ENCODE results near the gene CSNK2B. TPM values are rescaled to one million over a fixed set of nuclear protein-coding genes. Genes with fewer than 3 reads are reported as not detected.

Gene CSNK2B
- total RNA-seq = 100 to 1,000 TPM; 132 to 188 (median 153) TPM

DNA sequence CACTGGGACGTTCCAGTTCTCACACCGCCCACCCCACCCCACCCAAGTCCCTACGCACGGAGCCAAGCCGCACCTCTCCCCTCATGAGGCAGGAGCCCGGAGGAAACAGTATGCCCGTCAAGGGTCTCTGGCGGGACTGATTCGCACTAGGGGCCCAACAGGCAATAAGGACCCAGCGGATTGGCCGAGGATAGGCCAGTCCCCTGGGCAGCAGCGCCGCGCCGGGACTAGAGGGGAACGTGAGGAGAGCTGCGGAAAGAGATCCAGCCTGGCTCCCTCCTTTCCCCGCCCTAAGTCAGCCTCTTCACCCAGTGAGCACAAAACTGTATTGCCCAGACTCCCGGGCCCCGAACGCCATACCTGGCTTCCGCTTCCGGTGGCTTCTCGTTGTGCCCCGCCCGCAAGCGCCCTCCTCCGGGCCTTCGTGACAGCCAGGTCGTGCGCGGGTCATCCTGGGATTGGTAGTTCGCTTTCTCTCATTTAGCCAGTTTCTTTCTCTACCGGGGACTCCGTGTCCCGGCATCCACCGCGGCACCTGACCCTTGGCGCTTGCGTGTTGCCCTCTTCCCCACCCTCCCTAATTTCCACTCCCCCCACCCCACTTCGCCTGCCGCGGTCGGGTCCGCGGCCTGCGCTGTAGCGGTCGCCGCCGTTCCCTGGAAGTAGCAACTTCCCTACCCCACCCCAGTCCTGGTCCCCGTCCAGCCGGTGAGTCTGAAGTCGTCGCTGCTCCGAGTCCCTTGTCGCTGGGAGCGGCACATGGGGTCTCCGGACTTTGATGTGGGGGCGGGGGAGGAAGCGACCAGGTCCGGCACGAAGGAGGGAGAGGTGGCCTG, at the start of gene CSNK2B:
TSS of gene CSNK2B (plus strand) at position 580 of the 836 bp plus-strand sequence. CDS start 752 bp downstream, outside the sequence.
- Histone ChIP-seq H3K4me1 (peaks cover 54 to 71% (median 62%) of the 10 kb centered on the region in 4 donors), H3K4me3 (peak within 1 kb of the TSS; percentile 66 to 93 (median 78)), H3K27ac (replicated peaks in 1 of 4) (peak within 1 kb of the TSS; percentile 95 to 99 (median 98)), H3K27me3 (no peaks in the 10 kb centered on the region), H3K9me3 (no peaks in the 10 kb centered on the region), H3K36me3 (peaks cover 31 to 56% (median 53%) of the 10 kb centered on the region in 4 donors)
- under 1% methylated on average over 31 of the region's 63 CpGs for WGBS
- DNase-seq (ENCODE audit: extremely low spot score) = peak; percentile 100
- TF ChIP-seq EP300 (IDR thresholded peaks at IDR 0.05) (no peak), POLR2A (IDR thresholded peaks at IDR 0.05; ENCODE audit: low read depth) (peak; percentile 65), POLR2AphosphoS5 (IDR thresholded peaks at IDR 0.05) (peak; percentile 93)
- TF ChIP-seq, protein P1, sequence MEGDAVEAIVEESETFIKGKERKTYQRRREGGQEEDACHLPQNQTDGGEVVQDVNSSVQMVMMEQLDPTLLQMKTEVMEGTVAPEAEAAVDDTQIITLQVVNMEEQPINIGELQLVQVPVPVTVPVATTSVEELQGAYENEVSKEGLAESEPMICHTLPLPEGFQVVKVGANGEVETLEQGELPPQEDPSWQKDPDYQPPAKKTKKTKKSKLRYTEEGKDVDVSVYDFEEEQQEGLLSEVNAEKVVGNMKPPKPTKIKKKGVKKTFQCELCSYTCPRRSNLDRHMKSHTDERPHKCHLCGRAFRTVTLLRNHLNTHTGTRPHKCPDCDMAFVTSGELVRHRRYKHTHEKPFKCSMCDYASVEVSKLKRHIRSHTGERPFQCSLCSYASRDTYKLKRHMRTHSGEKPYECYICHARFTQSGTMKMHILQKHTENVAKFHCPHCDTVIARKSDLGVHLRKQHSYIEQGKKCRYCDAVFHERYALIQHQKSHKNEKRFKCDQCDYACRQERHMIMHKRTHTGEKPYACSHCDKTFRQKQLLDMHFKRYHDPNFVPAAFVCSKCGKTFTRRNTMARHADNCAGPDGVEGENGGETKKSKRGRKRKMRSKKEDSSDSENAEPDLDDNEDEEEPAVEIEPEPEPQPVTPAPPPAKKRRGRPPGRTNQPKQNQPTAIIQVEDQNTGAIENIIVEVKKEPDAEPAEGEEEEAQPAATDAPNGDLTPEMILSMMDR (IDR thresholded peaks at IDR 0.05) = no peak
- intact Hi-C loops (cut with DNase I) = no loop called here

DNA sequence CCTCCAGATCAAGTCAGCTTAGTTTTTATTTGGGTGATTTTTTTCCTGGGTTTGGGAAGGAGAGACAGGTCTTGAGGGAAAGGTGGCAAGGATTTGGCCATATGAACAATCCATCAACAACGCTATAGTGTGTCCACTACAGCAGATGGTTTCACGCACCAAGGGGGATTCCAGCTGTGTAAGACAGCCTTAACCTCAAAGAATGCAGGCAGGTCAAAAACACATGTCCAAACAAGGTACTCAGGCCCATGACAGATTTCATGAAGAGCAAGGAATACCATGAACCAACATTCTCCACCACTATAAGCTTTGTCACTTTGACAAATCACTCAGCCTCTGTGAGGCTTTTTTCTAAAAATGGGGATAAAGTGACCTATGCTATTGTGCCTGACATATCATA, 48.9 kb upstream of the CSNK2B start:
- H3K4me1 ChIP-seq = peaks cover 10 to 13% (median 13%) of the 10 kb centered on the region in 4 donors
- intact Hi-C loops (cut with DNase I) = no loop called here
- H3K27ac ChIP-seq (replicated peaks in 1 of 4) = no peak overlapping the region
- H3K36me3 ChIP-seq = no peaks in the 10 kb centered on the region
- DNase-seq (ENCODE audit: extremely low spot score) = no peak
- no peak overlapping the region for H3K4me3 ChIP-seq
- no peaks in the 10 kb centered on the region for H3K27me3 ChIP-seq
- TF ChIP-seq EP300 (IDR thresholded peaks at IDR 0.05) = no peak
- no peak for TF ChIP-seq POLR2A (IDR thresholded peaks at IDR 0.05; ENCODE audit: low read depth)
- no peak for TF ChIP-seq POLR2AphosphoS5 (IDR thresholded peaks at IDR 0.05)
- TF ChIP-seq, protein P1 (IDR thresholded peaks at IDR 0.05) = no peak
- no peaks in the 10 kb centered on the region for H3K9me3 ChIP-seq
- WGBS = 72% methylated on average over 2 of the region's 2 CpGs

DNA sequence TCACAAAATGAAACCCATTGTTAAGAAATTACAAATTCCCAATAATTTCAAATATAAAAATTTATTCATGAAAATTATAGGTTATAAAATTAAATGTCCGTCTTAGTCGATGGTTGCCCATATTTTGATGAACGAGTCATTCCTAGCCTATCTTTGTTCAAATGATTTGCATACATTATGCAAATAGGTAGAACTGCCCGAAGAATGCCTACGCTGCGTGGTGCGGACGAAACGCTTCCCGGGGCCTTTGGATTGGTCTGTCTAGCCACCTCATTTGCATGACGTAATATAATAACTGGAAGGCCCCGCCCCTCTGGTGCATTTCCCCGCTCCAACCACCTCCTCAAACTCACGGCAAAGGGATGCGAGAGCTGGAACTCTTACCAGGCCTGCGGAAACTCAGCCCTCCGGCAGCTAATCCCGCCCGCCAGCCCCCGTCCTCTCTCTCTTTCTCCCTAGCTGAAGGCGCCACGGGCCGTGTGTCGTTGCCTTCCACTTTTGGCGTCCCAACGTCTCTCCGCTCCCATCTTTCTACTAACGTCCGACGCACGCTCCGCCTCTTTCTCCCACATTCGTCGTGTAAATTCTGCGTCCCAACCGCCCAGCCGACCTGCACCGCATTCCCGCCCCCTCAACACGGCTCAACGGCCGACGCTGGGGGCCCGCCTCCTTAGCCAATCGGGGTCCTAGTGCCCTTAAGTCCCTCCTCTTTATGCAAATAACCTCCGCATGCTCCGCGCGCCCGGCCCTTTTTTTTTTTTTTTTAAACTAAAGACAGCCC, 45.9 kb upstream of the CSNK2B start:
- H3K27ac ChIP-seq (replicated peaks in 1 of 4) = peak overlapping the region; percentile 92 to 99 (median 96)
- H3K9me3 ChIP-seq = no peaks in the 10 kb centered on the region
- under 1% methylated on average over 50 of the region's 50 CpGs for WGBS
- TF ChIP-seq, protein P1 (IDR thresholded peaks at IDR 0.05) = no peak
- TF ChIP-seq POLR2AphosphoS5 (IDR thresholded peaks at IDR 0.05) = peak; percentile 86 to 94
- TF ChIP-seq POLR2A (IDR thresholded peaks at IDR 0.05; ENCODE audit: low read depth) = peak; percentile 64
- intact Hi-C loops (cut with DNase I) = no loop called here
- no peaks in the 10 kb centered on the region for H3K27me3 ChIP-seq
- H3K36me3 ChIP-seq = peaks cover 15 to 25% (median 21%) of the 10 kb centered on the region in 4 donors
- H3K4me3 ChIP-seq = peak overlapping the region; percentile 69 to 88 (median 77)
- DNase-seq (ENCODE audit: extremely low spot score) = peak; percentile 99
- peaks cover 15 to 32% (median 24%) of the 10 kb centered on the region in 4 donors for H3K4me1 ChIP-seq

DNA sequence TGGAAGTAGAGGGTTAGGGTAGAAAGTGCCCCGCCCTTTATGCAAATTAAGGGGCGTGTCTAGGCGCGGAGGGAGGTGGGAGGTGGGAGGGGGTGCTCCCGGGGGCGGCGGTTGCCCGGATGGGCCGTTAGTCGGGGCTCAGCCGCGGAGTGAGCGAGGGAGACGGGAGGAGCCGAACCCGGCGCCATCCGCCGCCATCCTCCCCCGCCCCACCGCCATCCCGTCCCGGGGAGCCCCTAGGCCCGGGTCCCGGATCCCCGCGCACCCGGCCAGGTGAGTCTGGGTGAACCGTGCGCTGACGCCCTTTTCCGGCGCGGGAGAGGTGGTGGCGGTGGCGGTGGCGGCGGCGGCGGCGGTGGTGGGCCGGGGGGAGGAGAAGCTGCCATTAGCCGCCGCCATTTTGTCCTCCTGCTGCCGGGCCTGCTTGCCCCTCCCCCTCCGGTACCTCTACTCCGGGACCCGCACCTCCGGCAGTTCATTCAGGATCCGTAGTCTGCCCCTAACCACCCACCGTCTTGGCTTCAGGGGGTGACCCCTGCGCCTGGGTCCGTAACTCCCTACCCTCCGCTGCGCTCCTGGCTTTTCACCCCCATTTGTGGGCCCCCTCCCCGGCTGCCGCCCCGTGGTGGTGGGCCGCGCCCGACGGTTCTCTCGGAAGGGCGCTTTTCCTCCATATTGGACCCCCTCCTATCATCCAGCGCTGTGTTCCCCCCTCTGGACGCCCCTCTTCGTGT, 45.1 kb upstream of the CSNK2B start, which contains the start of gene PRRC2A:
TSS of gene PRRC2A (plus strand) at position 130 of the 734 bp plus-strand sequence. CDS start 2,075 bp downstream, outside the sequence.
- peaks cover 23 to 33% (median 29%) of the 10 kb centered on the region in 4 donors for H3K36me3 ChIP-seq
- H3K4me1 ChIP-seq = peaks cover 15 to 32% (median 24%) of the 10 kb centered on the region in 4 donors
- no peaks in the 10 kb centered on the region for H3K27me3 ChIP-seq
- H3K4me3 ChIP-seq = peak within 1 kb of the TSS; percentile 69 to 88 (median 77)
- intact Hi-C loops (cut with DNase I) = no loop called here
- H3K27ac ChIP-seq (replicated peaks in 1 of 4) = peak within 1 kb of the TSS; percentile 92 to 99 (median 96)
- DNase-seq (ENCODE audit: extremely low spot score) = peak; percentile 94
- TF ChIP-seq POLR2A (IDR thresholded peaks at IDR 0.05; ENCODE audit: low read depth) (peak; percentile 91), POLR2AphosphoS5 (IDR thresholded peaks at IDR 0.05) (peak; percentile 36 to 71), EP300 (IDR thresholded peaks at IDR 0.05) (no peak)
- H3K9me3 ChIP-seq = no peaks in the 10 kb centered on the region
- 0% methylated on average over 25 of the region's 67 CpGs for WGBS
